ENCODE data around the gene TRMT10A.

TRMT10A gene

GRCh38 chr4:99578714-99579113 lies 14.9 kb upstream of the TRMT10A start:
- FAIRE-seq: no peak

GRCh38 chr4:99574530-99575324 lies 10.9 kb upstream of the TRMT10A start, which contains the start of gene MTTP:
MTTP (plus strand) TSS chr4:99574824; CDS start chr4:99574910, 86 bp downstream.
- FAIRE-seq (no peak), DNase-seq (ENCODE audit: insufficient read length, low spot score) (no peak)
- TF ChIP-seq CTCF (IDR thresholded peaks at IDR 0.05; ENCODE audit: insufficient read depth, missing control alignments): no peak

More at GRCh38 chr4:99578714-99579113, 14.9 kb upstream of the TRMT10A start:
- no peak for DNase-seq (ENCODE audit: insufficient read length, low spot score)
- no peak for TF ChIP-seq CTCF (IDR thresholded peaks at IDR 0.05; ENCODE audit: insufficient read depth, missing control alignments)

GRCh38 chr4:99573735-99574368 lies 10.0 kb upstream of the TRMT10A start:
- no peak for DNase-seq (ENCODE audit: insufficient read length, low spot score)
- no peak for FAIRE-seq
- TF ChIP-seq CTCF (IDR thresholded peaks at IDR 0.05; ENCODE audit: insufficient read depth, missing control alignments): no peak

- FAIRE-seq: peak; percentile 64
- no peak for TF ChIP-seq CTCF (IDR thresholded peaks at IDR 0.05; ENCODE audit: insufficient read depth, missing control alignments)
- no peak for DNase-seq (ENCODE audit: insufficient read length, low spot score)
Observed at GRCh38 chr4:99572527-99573240, 8.8 kb upstream of the TRMT10A start.

- no peak for DNase-seq (ENCODE audit: insufficient read length, low spot score)
- no peak for FAIRE-seq
Observed at GRCh38 chr4:99571883-99572282, 8.0 kb upstream of the TRMT10A start.

GRCh38 chr4:99564921-99565320 lies 1.1 kb upstream of the TRMT10A start:
- no peak for DNase-seq (ENCODE audit: insufficient read length, low spot score)
- TF ChIP-seq CTCF (IDR thresholded peaks at IDR 0.05; ENCODE audit: insufficient read depth, missing control alignments): no peak
- no peak for FAIRE-seq

More at GRCh38 chr4:99571883-99572282, 8.0 kb upstream of the TRMT10A start:
- no peak for TF ChIP-seq CTCF (IDR thresholded peaks at IDR 0.05; ENCODE audit: insufficient read depth, missing control alignments)

Data from D721Med (cell line).